IMR-90 (cell line): ENCODE data around the gene DPYD. TPM values are rescaled to one million over a fixed set of nuclear protein-coding genes. Genes with fewer than 3 reads are reported as not detected.

Experiments
- ATAC-seq: fragments of 200-7000 bp; cut with Tn5 transposase; 2 replicates; pipeline ENCODE4 v1.9.1; 2020; ENCODE audit warnings: low read depth, mild to moderate bottlenecking, moderate library complexity
- BruUV-seq: library from RNA; stranded (reverse); fragments of 400-500 nt; replicated peaks from 2 replicates; lab custom pipeline; 2021; lab: Mats Ljungman, UMichigan
- CTCF ChIA-PET: fragments of 300-600 bp; formaldehyde crosslinking; extraction: SDS; loops from one replicate; lab custom pipeline; 2021; ENCODE audit warnings: antibody characterized with exemption; lab: Yijun Ruan, JAX
- POLR2A ChIA-PET: fragments of 300-600 bp; sonication (Branson Sonifier 250); formaldehyde crosslinking; loops from one replicate; lab custom pipeline; 2022; ENCODE audit warnings: antibody characterized with exemption; ENCODE audit not compliant: unreplicated experiment; lab: Charles Lee
- DNase-seq: peaks from one replicate; pipeline ENCODE4 v3.0.0; 2013
- H2AFZ ChIP-seq: replicated peaks from 2 replicates; pipeline ENCODE3; 2013; ENCODE audit warnings: low read length, mild to moderate bottlenecking; ENCODE audit not compliant: poor library complexity
- H2AK5ac ChIP-seq: 2 replicates; pipeline ENCODE4 v1.6.1; 2013; ENCODE audit warnings: low read depth, low read length, inconsistent platforms
- H2AK9ac ChIP-seq: replicated peaks from 2 replicates; pipeline ENCODE3; 2013; ENCODE audit warnings: mild to moderate bottlenecking, low read depth, low read length, moderate library complexity; ENCODE audit not compliant: poor library complexity
- H2BK120ac ChIP-seq: 2 replicates; pipeline ENCODE4 v1.6.1; 2013; ENCODE audit warnings: low read depth, low read length, inconsistent platforms
- H2BK15ac ChIP-seq: 3 replicates; pipeline ENCODE4 v1.6.1; 2013; ENCODE audit warnings: low read depth, low read length, inconsistent platforms
- H2BK20ac ChIP-seq: 2 replicates; pipeline ENCODE4 v1.6.1; 2013; ENCODE audit warnings: low read depth, mild to moderate bottlenecking, inconsistent platforms, low read length, moderate library complexity
- H2BK5ac ChIP-seq: 2 replicates; pipeline ENCODE4 v1.6.1; 2013; ENCODE audit warnings: mild to moderate bottlenecking, low read depth, low read length, inconsistent platforms; ENCODE audit not compliant: poor library complexity, severe bottlenecking
- H3K14ac ChIP-seq: replicated peaks from 2 replicates; pipeline ENCODE4 v1.6.1; 2013; ENCODE audit warnings: low read depth, low read length, inconsistent platforms
- H3K18ac ChIP-seq: 2 replicates; pipeline ENCODE4 v1.6.1; 2013; ENCODE audit warnings: low read depth, low read length, control low read depth
- H3K23ac ChIP-seq: 2 replicates; pipeline ENCODE4 v1.6.1; 2013; ENCODE audit warnings: low read depth, low read length, inconsistent platforms
- H3K27ac ChIP-seq: 2 replicates; pipeline ENCODE4 v1.5.1; 2013; ENCODE audit warnings: mild to moderate bottlenecking, control low read depth, low read length; ENCODE audit not compliant: insufficient read depth
- H3K27me3 ChIP-seq: 2 replicates; pipeline ENCODE4 v1.6.1; 2013; ENCODE audit warnings: low read length; ENCODE audit not compliant: control insufficient read depth, insufficient read depth
- H3K36me3 ChIP-seq: 2 replicates; pipeline ENCODE4 v1.6.1; 2013; ENCODE audit warnings: low read length, mixed read lengths; ENCODE audit not compliant: control insufficient read depth, insufficient read depth
- H3K4ac ChIP-seq: 2 replicates; pipeline ENCODE4 v1.6.1; 2013; ENCODE audit warnings: low read depth, low read length, inconsistent platforms
- H3K4me1 ChIP-seq: 2 replicates; pipeline ENCODE4 v1.6.1; 2013; ENCODE audit warnings: low read length, mixed read lengths; ENCODE audit not compliant: control insufficient read depth, insufficient read depth
- H3K4me2 ChIP-seq: 2 replicates; pipeline ENCODE4 v1.6.1; 2013; ENCODE audit warnings: low read depth, mild to moderate bottlenecking, control low read depth, low read length, moderate library complexity
- H3K4me3 ChIP-seq: 2 replicates; pipeline ENCODE4 v1.5.1; 2013; ENCODE audit warnings: low read depth, mild to moderate bottlenecking, control low read depth, low read length, moderate library complexity; ENCODE audit not compliant: insufficient read depth
- H3K56ac ChIP-seq: 2 replicates; pipeline ENCODE4 v1.6.1; 2013; ENCODE audit warnings: low read length, inconsistent platforms; ENCODE audit not compliant: insufficient read depth; ENCODE audit errors: extremely low read depth
- H3K79me1 ChIP-seq, 2 experiments: 2 replicates each; pipeline ENCODE4 v1.6.1; 2013; ENCODE audit warnings: low read length in 2 of 2, inconsistent platforms in 1 of 2, low read depth in 1 of 2
- H3K9ac ChIP-seq: 2 replicates; pipeline ENCODE4 v1.6.1; 2013; ENCODE audit warnings: low read depth, low read length, control low read depth
- H3K9me1 ChIP-seq: 2 replicates; pipeline ENCODE4 v1.6.1; 2013; ENCODE audit warnings: low read length, inconsistent platforms; ENCODE audit not compliant: insufficient read depth
- H3K9me3 ChIP-seq: 2 replicates; pipeline ENCODE4 v1.6.1; 2013; ENCODE audit warnings: low read length; ENCODE audit not compliant: control insufficient read depth, insufficient read depth
- H4K20me1 ChIP-seq: 2 replicates; pipeline ENCODE4 v1.6.1; 2013; ENCODE audit warnings: low read length, inconsistent platforms; ENCODE audit not compliant: insufficient read depth
- H4K5ac ChIP-seq: 2 replicates; pipeline ENCODE4 v1.6.1; 2013; ENCODE audit warnings: mild to moderate bottlenecking, low read depth, low read length, control low read depth
- H4K8ac ChIP-seq, 2 experiments: 2 replicates each; pipeline ENCODE4 v1.6.1; 2013; ENCODE audit warnings: low read depth in 2 of 2, low read length in 2 of 2, control low read depth in 1 of 2, inconsistent platforms in 1 of 2
- H4K91ac ChIP-seq: 2 replicates; pipeline ENCODE4 v1.6.1; 2013; ENCODE audit warnings: low read depth, low read length, inconsistent platforms; ENCODE audit not compliant: insufficient read depth
- BHLHE40 ChIP-seq: fragments of 150-350 bp; IDR thresholded peaks from 2 replicates; pipeline ENCODE4 v1.6.1; 2016; ENCODE audit warnings: mild to moderate bottlenecking, low read depth, low read length
- CEBPB ChIP-seq: IDR thresholded peaks from 2 replicates; pipeline ENCODE4 v1.6.1; 2012; ENCODE audit warnings: low read depth, low read length, improper control_type of control experiment
- CHD1 ChIP-seq: IDR thresholded peaks from 2 replicates; pipeline ENCODE4 v1.6.1; 2012; ENCODE audit warnings: low read depth, low read length, improper control_type of control experiment
- FOS ChIP-seq: fragments of 150-350 bp; IDR thresholded peaks from 2 replicates; pipeline ENCODE4 v1.6.1; 2016; ENCODE audit warnings: low read depth, low read length
- MAFK ChIP-seq: IDR thresholded peaks from 2 replicates; pipeline ENCODE4 v1.6.1; 2012; ENCODE audit warnings: low read depth, low read length, improper control_type of control experiment
- MAZ ChIP-seq: IDR thresholded peaks from 2 replicates; pipeline ENCODE4 v1.6.1; 2012; ENCODE audit warnings: low read depth, mild to moderate bottlenecking, low read length, improper control_type of control experiment, moderate library complexity, borderline replicate concordance
- MXI1 ChIP-seq: IDR thresholded peaks from 2 replicates; pipeline ENCODE4 v1.6.1; 2012; ENCODE audit warnings: low read depth, mild to moderate bottlenecking, low read length, moderate library complexity, borderline replicate concordance
- NFE2L2 ChIP-seq: fragments of 150-350 bp; IDR thresholded peaks from 2 replicates; pipeline ENCODE4 v1.6.1; 2016; ENCODE audit warnings: low read depth, mild to moderate bottlenecking, low read length
- POLR2A ChIP-seq: IDR thresholded peaks from 2 replicates; pipeline ENCODE4 v1.6.1; 2012; ENCODE audit warnings: mild to moderate bottlenecking, low read depth, low read length
- RAD21 ChIP-seq: IDR thresholded peaks from 2 replicates; pipeline ENCODE4 v1.6.1; 2012; ENCODE audit warnings: low read length, improper control_type of control experiment
- RCOR1 ChIP-seq: IDR thresholded peaks from 2 replicates; pipeline ENCODE4 v1.6.1; 2012; ENCODE audit warnings: mild to moderate bottlenecking, low read length, improper control_type of control experiment; ENCODE audit not compliant: insufficient replicate concordance
- RFX5 ChIP-seq: IDR thresholded peaks from 2 replicates; pipeline ENCODE4 v1.8.0; 2012; ENCODE audit warnings: low read depth, mild to moderate bottlenecking, low read length, moderate library complexity
- SMC3 ChIP-seq: fragments of 150-350 bp; IDR thresholded peaks from 2 replicates; pipeline ENCODE4 v1.6.1; 2016; ENCODE audit warnings: low read depth, mild to moderate bottlenecking, antibody characterized with exemption, low read length, moderate library complexity
- WGBS, 2 experiments: methylation state at CpG; one replicate each; pipeline versions ENCODE4 v1.1.5 to v1.1.7; 2013; ENCODE audit warnings: missing lambda C conversion rate in 2 of 2; ENCODE audit not compliant: insufficient read length in 1 of 2; ENCODE audit errors: extremely low coverage in 2 of 2; 5-methylcytosine and 5-hydroxymethylcytosine counted together
- dilution Hi-C: fragments of 300-500 bp; cut with HindIII; formaldehyde crosslinking; loops from one replicate; pipeline ENCODE4 v1.14.3; 2018; ENCODE audit warnings: low sequenced_read_pairs; ENCODE audit not compliant: unreplicated experiment
- in situ Hi-C: fragments of 300-500 bp; cut with MboI; formaldehyde crosslinking; loops from 3 replicates; pipeline ENCODE4 v1.14.3; 2019; ENCODE audit warnings: low sequenced_read_pairs, inconsistent platforms, mixed read lengths
- intact Hi-C: fragments of 100-400 bp; cut with micrococcal nuclease; formaldehyde crosslinking; loops from 2 replicates; pipeline ENCODE4 v1.10.0; 2022
- polyA plus RNA-seq, 3 experiments: library from polyadenylated mRNA; depleted of rRNA; stranded (reverse); fragments of >200 nt; gene quantifications; 2 replicates each; pipeline ENCODE4 v1.2.3, GENCODE V29; 2012; ENCODE audit warnings: low replicate concordance in 1 of 3
- total RNA-seq: library from RNA; depleted of rRNA; stranded (reverse); fragments of >200 nt; gene quantifications from 2 replicates; pipeline ENCODE4 v1.2.3, GENCODE V29; 2012
- TF ChIP-seq, protein P1 (sequence below): conservative IDR thresholded peaks from 2 replicates; pipeline ENCODE4 v1.5.1; 2012; ENCODE audit warnings: mild to moderate bottlenecking, low read depth, low read length, improper control_type of control experiment
- TF ChIP-seq, protein P2 (sequence below): fragments of 150-350 bp; IDR thresholded peaks from 2 replicates; pipeline ENCODE4 v1.6.1; 2016; ENCODE audit warnings: low read depth, mild to moderate bottlenecking, low read length, moderate library complexity, borderline replicate concordance
- TF ChIP-seq, protein P3 (sequence below): fragments of 150-350 bp; IDR thresholded peaks from 2 replicates; pipeline ENCODE4 v1.6.1; 2017; ENCODE audit warnings: mild to moderate bottlenecking, antibody characterized with exemption, low read length, low read depth

Gene DPYD
- total and polyA plus RNA-seq, 2 of the 4 experiments (the other 2 are of a cell fraction), result 9.3 to 47.3 TPM

GRCh38 chr1:97524211-97524610 lies 396.6 kb downstream of the DPYD start:
- Histone ChIP-seq H3K4me2 (no peak overlapping the region), H2AK9ac (no peak overlapping the region), H2BK20ac (no peak overlapping the region), H3K9me3 (no peaks in the 10 kb centered on the region), H3K27me3 (no peaks in the 10 kb centered on the region), H3K4me3 (no peak overlapping the region), H3K23ac (no peak overlapping the region), H4K5ac (no peak overlapping the region), H3K9me1 (no peaks in the 10 kb centered on the region), H3K27ac (no peak overlapping the region), H4K91ac (no peak overlapping the region), H3K9ac (no peak overlapping the region), H2BK120ac (no peak overlapping the region), H3K36me3 (no peaks in the 10 kb centered on the region), H2AFZ (no peak overlapping the region), H2BK5ac (no peak overlapping the region), H3K79me1 (no peaks in the 10 kb centered on the region), H3K14ac (no peak overlapping the region), H3K56ac (no peak overlapping the region), H2BK15ac (no peak overlapping the region), H3K4me1 (no peaks in the 10 kb centered on the region), H4K8ac (no peak overlapping the region), H4K20me1 (no peaks in the 10 kb centered on the region), H2AK5ac (no peak overlapping the region), H3K18ac (no peak overlapping the region), H3K4ac (no peak overlapping the region)
- ChIA-PET CTCF (no interaction called here), POLR2A (no interaction called here)
- dilution Hi-C loops, result no loop called here
- DNase-seq, result no peak
- intact Hi-C loops, result loop anchor here (10.0 kb wide), 1 partner anchor 559 kb away; no protein-coding TSS in a partner anchor
- ATAC-seq, result no peak
- in situ Hi-C loops, result no loop called here
- WGBS, 2 experiments, result no CpG with 5 or more reads among the region's 4 CpGs
- TF ChIP-seq POLR2A (no peak), MXI1 (no peak), FOS (no peak), BHLHE40 (no peak), CHD1 (no peak), SMC3 (no peak), MAFK (no peak), RAD21 (no peak), CEBPB (no peak), RCOR1 (no peak), RFX5 (no peak), MAZ (no peak), NFE2L2 (no peak)
- TF ChIP-seq, protein P1, sequence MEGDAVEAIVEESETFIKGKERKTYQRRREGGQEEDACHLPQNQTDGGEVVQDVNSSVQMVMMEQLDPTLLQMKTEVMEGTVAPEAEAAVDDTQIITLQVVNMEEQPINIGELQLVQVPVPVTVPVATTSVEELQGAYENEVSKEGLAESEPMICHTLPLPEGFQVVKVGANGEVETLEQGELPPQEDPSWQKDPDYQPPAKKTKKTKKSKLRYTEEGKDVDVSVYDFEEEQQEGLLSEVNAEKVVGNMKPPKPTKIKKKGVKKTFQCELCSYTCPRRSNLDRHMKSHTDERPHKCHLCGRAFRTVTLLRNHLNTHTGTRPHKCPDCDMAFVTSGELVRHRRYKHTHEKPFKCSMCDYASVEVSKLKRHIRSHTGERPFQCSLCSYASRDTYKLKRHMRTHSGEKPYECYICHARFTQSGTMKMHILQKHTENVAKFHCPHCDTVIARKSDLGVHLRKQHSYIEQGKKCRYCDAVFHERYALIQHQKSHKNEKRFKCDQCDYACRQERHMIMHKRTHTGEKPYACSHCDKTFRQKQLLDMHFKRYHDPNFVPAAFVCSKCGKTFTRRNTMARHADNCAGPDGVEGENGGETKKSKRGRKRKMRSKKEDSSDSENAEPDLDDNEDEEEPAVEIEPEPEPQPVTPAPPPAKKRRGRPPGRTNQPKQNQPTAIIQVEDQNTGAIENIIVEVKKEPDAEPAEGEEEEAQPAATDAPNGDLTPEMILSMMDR, result no peak
- TF ChIP-seq, protein P2, sequence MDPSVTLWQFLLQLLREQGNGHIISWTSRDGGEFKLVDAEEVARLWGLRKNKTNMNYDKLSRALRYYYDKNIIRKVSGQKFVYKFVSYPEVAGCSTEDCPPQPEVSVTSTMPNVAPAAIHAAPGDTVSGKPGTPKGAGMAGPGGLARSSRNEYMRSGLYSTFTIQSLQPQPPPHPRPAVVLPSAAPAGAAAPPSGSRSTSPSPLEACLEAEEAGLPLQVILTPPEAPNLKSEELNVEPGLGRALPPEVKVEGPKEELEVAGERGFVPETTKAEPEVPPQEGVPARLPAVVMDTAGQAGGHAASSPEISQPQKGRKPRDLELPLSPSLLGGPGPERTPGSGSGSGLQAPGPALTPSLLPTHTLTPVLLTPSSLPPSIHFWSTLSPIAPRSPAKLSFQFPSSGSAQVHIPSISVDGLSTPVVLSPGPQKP, result no peak
- TF ChIP-seq, protein P3, sequence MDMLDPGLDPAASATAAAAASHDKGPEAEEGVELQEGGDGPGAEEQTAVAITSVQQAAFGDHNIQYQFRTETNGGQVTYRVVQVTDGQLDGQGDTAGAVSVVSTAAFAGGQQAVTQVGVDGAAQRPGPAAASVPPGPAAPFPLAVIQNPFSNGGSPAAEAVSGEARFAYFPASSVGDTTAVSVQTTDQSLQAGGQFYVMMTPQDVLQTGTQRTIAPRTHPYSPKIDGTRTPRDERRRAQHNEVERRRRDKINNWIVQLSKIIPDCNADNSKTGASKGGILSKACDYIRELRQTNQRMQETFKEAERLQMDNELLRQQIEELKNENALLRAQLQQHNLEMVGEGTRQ, result no peak
- no TSS peak for BruUV-seq
